AG10803 (cell line): ENCODE results near the gene AEBP1.

Source experiments
- DNase-seq: peaks from one replicate; pipeline ENCODE4 v3.0.0; 2010; ENCODE audit warnings: low read depth
- H3K4me3 ChIP-seq: 2 replicates; pipeline ENCODE4 v1.5.1; 2011; ENCODE audit warnings: mild to moderate bottlenecking, low read length, control low read depth
- TF ChIP-seq, protein P1 (sequence below): conservative IDR thresholded peaks from 2 replicates; pipeline ENCODE4 v1.5.1; 2011; ENCODE audit warnings: mild to moderate bottlenecking, low read length, control low read depth, inconsistent platforms

AEBP1 gene

DNA sequence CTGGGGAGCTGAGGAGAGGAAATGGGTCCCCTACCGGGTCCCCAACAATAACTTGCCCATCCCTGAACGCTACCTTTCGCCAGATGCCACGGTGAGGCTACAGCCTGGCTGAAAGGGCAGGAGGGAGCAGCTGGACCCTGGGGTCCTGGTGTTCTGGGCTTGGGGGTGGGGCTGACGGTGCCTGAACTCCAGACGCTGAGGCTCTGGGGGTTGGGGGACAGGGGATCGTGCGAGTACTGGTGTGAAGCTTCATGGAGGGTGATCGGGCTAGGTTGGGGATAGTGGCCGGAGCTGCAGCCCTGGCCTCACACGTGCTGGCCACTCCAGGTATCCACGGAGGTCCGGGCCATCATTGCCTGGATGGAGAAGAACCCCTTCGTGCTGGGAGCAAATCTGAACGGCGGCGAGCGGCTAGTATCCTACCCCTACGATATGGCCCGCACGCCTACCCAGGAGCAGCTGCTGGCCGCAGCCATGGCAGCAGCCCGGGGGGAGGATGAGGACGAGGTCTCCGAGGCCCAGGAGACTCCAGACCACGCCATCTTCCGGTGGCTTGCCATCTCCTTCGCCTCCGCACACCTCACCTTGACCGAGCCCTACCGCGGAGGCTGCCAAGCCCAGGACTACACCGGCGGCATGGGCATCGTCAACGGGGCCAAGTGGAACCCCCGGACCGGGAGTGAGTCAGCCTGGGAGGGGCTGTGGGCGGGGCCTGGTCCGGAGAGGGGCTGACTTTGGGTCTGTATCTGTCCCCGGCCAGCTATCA, 8.3 kb downstream of the AEBP1 start:
- TF ChIP-seq, protein P1, sequence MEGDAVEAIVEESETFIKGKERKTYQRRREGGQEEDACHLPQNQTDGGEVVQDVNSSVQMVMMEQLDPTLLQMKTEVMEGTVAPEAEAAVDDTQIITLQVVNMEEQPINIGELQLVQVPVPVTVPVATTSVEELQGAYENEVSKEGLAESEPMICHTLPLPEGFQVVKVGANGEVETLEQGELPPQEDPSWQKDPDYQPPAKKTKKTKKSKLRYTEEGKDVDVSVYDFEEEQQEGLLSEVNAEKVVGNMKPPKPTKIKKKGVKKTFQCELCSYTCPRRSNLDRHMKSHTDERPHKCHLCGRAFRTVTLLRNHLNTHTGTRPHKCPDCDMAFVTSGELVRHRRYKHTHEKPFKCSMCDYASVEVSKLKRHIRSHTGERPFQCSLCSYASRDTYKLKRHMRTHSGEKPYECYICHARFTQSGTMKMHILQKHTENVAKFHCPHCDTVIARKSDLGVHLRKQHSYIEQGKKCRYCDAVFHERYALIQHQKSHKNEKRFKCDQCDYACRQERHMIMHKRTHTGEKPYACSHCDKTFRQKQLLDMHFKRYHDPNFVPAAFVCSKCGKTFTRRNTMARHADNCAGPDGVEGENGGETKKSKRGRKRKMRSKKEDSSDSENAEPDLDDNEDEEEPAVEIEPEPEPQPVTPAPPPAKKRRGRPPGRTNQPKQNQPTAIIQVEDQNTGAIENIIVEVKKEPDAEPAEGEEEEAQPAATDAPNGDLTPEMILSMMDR = no peak
- no peak for DNase-seq
- no peak overlapping the region for H3K4me3 ChIP-seq

DNA sequence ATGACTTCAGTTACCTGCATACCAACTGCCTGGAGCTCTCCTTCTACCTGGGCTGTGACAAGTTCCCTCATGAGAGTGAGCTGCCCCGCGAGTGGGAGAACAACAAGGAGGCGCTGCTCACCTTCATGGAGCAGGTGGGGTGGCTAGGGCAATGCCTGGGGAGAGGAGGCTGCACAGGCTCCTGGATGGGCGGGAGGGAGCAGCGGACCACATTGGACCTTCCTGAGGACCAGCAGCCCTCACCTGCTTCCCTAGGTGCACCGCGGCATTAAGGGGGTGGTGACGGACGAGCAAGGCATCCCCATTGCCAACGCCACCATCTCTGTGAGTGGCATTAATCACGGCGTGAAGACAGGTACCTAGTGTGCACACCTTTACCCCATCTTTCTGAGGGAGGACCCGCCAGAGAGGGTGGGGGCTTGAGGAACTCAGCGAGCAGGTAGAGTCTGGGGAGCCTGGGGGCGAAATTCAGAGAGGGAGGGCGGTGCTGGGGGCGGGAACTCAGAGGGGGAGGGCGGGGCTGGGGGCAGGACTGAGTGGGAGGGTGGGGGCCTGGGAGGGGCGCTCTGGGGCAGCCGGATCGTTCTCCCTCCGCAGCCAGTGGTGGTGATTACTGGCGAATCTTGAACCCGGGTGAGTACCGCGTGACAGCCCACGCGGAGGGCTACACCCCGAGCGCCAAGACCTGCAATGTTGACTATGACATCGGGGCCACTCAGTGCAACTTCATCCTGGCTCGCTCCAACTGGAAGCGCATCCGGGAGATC, 9.0 kb downstream of the AEBP1 start:
- TF ChIP-seq, protein P1 = no peak
- DNase-seq = no peak
- H3K4me3 ChIP-seq = no peak overlapping the region

DNA sequence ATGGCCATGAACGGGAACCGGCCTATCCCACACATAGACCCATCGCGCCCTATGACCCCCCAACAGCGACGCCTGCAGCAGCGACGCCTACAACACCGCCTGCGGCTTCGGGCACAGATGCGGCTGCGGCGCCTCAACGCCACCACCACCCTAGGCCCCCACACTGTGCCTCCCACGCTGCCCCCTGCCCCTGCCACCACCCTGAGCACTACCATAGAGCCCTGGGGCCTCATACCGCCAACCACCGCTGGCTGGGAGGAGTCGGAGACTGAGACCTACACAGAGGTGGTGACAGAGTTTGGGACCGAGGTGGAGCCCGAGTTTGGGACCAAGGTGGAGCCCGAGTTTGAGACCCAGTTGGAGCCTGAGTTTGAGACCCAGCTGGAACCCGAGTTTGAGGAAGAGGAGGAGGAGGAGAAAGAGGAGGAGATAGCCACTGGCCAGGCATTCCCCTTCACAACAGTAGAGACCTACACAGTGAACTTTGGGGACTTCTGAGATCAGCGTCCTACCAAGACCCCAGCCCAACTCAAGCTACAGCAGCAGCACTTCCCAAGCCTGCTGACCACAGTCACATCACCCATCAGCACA, 9.7 kb downstream of the AEBP1 start:
- no peak overlapping the region for H3K4me3 ChIP-seq
- DNase-seq = no peak
- TF ChIP-seq, protein P1 = no peak

DNA sequence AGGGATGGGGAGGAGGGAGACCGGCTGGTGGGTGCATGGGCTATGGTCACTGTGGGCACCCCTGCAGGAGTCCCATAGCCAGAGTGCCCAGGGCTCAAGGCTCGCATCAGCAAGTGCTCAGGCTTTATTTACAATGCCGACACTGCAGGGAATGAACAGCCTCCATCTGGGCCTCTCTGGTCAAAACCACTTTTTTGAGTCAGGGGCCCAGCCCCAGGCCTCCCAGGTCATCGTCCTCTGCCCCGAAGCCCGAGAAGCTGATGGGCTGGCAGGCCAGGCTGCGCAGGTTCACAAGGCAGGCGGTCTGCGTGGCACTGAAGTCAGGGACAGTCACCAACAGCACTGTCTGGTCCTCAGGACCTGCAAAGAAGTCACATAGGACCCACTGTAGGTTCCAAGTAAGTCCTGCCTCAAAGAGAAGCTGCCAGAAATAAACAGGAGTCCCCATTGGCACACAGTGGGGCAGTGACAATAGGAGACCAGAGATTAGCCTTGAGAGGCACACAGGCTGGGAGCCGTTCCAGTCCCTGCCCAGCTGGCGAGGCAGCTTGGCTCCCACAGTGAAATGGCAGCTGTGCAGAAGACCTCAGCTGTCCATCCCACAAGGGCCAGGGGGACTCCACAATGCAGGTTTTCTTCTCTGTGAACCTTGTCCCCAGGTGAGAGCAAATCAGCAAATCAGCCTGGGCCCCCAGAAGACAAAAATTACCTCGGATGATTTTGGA, 10.6 kb downstream of the AEBP1 start:
- TF ChIP-seq, protein P1 = no peak
- DNase-seq = no peak

DNA sequence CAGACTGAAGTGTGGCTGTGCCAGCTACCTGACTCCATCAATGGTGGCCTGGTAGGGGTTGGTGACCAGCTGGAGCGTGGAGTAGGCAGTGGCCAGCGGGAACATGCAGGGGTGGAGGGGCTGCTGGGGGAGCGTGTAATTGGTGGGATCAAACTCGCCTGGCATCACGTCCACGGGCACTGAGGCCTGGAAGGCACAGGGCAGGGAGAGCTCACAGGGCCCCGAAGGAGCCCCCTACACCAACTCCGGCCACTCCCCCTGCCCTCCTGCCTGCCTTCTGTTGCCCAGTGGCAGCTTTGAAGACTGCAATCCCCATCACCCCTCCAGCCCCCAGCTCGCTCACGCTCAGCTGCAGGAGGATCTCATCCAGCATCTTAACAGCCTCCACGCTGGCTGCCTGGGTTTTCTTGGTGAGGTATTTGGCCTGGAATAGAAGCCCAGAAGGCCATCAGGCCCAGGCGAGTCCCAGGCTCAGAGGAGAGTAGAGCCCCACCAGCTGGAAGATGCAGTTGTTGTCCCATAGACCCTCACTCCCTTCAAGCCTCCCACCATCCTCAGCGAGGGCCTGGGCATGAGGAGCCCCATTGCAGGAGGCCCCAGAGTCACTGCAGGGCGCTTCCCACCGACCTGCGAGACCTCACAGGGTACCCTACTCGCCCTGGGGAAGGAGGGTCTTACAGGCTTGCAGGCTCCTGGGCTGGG, 12.1 kb downstream of the AEBP1 start:
- no peak for DNase-seq
- TF ChIP-seq, protein P1 = no peak
- H3K4me3 ChIP-seq = no peak overlapping the region

More for the DNA sequence above, 10.6 kb downstream of the AEBP1 start:
- H3K4me3 ChIP-seq = no peak overlapping the region

DNA sequence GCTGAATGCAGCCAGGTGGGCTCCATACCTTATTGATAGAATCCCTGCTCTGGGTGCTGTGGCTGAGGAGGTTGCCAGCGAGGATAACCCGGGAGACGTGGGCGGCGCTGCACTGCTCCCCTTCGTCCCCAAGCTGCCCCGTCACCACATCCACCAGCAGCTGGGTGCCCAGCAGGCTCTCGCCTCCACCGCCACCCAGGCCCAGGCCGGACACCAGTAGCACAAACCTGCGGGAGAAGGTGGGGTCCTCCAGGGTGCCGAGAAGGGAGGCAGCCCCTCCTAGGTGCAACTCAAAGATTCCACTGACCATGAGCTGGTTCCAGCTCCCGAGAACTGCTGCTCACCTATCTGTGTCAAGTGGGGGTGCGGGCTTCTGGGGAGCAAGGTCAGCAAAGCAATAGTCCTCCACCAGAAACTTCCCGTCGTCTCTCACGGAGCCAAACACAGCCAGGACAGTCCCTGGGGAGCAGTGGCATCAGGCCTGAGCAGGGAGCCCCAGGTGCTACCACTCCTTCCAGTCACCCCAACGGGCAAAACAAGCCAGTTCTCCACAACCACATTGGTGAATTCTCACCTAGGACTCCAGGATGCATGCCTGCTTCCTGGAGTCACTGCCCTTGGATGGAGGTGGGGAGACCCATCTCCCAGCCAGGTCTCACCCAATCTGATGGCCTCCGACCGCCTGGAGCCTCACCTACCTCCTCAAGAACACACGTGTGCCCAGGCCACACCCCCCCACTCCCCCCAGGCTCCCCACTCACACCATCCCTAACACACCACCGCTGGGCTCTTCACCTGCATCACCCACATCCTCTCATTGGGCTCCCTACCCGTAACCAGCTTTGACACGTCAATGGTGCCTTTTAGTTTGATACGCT, 12.9 kb downstream of the AEBP1 start:
- DNase-seq = no peak
- H3K4me3 ChIP-seq = no peak overlapping the region
- TF ChIP-seq, protein P1 = no peak
